Posterior cingulate gyrus (tissue), 11 donors: ENCODE data around the gene CPM.

Experiments used
- DNase-seq, 10 donors: peaks; one replicate each; pipeline versions ENCODE4 v3.0.0 to v3.0.0-alpha.2; 2020 to 2021; ENCODE audit warnings: mixed read lengths in 3 of 10
- intact Hi-C: fragments of 100-400 bp; cut with DNase I; formaldehyde crosslinking; loops from one replicate; pipeline ENCODE4 v1.15.1; 2023

The CPM gene

GRCh38 chr12:68958322-68958721, 25.4 kb upstream of the CPM start:
- intact Hi-C loops: no loop called here
- no peak for DNase-seq

- no peak for DNase-seq
- intact Hi-C loops: no loop called here
Measured at GRCh38 chr12:68957273-68957672, 24.3 kb upstream of the CPM start.

GRCh38 chr12:68956466-68956865, 23.5 kb upstream of the CPM start:
- DNase-seq: no peak
- intact Hi-C loops: no loop called here

- no peak for DNase-seq
- intact Hi-C loops: no loop called here
Measured at GRCh38 chr12:68954811-68955210, 21.8 kb upstream of the CPM start.

- DNase-seq: no peak
- intact Hi-C loops: no loop called here
Measured at GRCh38 chr12:68953536-68953935, 20.6 kb upstream of the CPM start.

- intact Hi-C loops: no loop called here
- no peak for DNase-seq
Measured at GRCh38 chr12:68951652-68952051, 18.7 kb upstream of the CPM start.

GRCh38 chr12:68950511-68950910, 17.5 kb upstream of the CPM start:
- DNase-seq: no peak
- intact Hi-C loops: no loop called here

GRCh38 chr12:68945255-68945654, 12.3 kb upstream of the CPM start:
- intact Hi-C loops: no loop called here
- DNase-seq: no peak

- intact Hi-C loops: no loop called here
- DNase-seq: no peak
Measured at GRCh38 chr12:68944296-68945076, 11.5 kb upstream of the CPM start.

- intact Hi-C loops: no loop called here
- DNase-seq: no peak
Measured at GRCh38 chr12:68943848-68944247, 10.9 kb upstream of the CPM start.

- intact Hi-C loops: no loop called here
- DNase-seq: no peak
Measured at GRCh38 chr12:68940731-68941130, 7.8 kb upstream of the CPM start.

GRCh38 chr12:68939505-68939904, 6.5 kb upstream of the CPM start:
- no peak for DNase-seq
- intact Hi-C loops: no loop called here

- intact Hi-C loops: loop anchor here (5.0 kb wide), 1 partner anchor 43 kb away; no protein-coding TSS in a partner anchor
- DNase-seq: no peak
Measured at GRCh38 chr12:68934392-68934791, 1.4 kb upstream of the CPM start.

- intact Hi-C loops: loop anchor here (5.0 kb wide), 1 partner anchor 45 kb away; no protein-coding TSS in a partner anchor
- peak in 1 of 10 donors; percentile 23 for DNase-seq
Measured at GRCh38 chr12:68932128-68932960, 627 bp downstream of the CPM start.

- DNase-seq: no peak
- intact Hi-C loops: loop anchor here (5.0 kb wide), 1 partner anchor 47 kb away; no protein-coding TSS in a partner anchor
Measured at GRCh38 chr12:68930178-68930577, 2.8 kb downstream of the CPM start.

- DNase-seq: no peak
- intact Hi-C loops: no loop called here
Measured at GRCh38 chr12:68924546-68924945, 8.4 kb downstream of the CPM start.

- DNase-seq: no peak
- intact Hi-C loops: no loop called here
Measured at GRCh38 chr12:68919581-68920239, 13.3 kb downstream of the CPM start.

- intact Hi-C loops: no loop called here
- DNase-seq: no peak
Measured at GRCh38 chr12:68918960-68919359, 14.0 kb downstream of the CPM start.

GRCh38 chr12:68915055-68915454, 17.9 kb downstream of the CPM start:
- DNase-seq: no peak
- intact Hi-C loops: no loop called here

- no peak for DNase-seq
- intact Hi-C loops: no loop called here
Measured at GRCh38 chr12:68913682-68914081, 19.3 kb downstream of the CPM start.

- no peak for DNase-seq
- intact Hi-C loops: no loop called here
Measured at GRCh38 chr12:68912916-68913315, 20.1 kb downstream of the CPM start.
